NT2/D1 (cell line): ENCODE results near the gene NAPSA.

ENCODE experiments used
- SUZ12 ChIP-seq: IDR thresholded peaks from 2 replicates; pipeline ENCODE4 v1.6.1; 2011; ENCODE audit not compliant: insufficient read length, insufficient read depth; ENCODE audit errors: extremely low read depth
- ZNF274 ChIP-seq: IDR thresholded peaks from 2 replicates; pipeline ENCODE4 v1.6.1; 2011; ENCODE audit warnings: mild to moderate bottlenecking, low read depth, low read length

GRCh38 chr19:50323782-50324133, 41.7 kb downstream of the NAPSA start:
- TF ChIP-seq ZNF274 (no peak), SUZ12 (no peak)
